Measurements from ENCODE around the gene FAM83C.

Gene FAM83C

GRCh38 chr20:35240811-35241293 lies 51.4 kb downstream of the FAM83C start:
- no peak for TF ChIP-seq CTCF (IDR thresholded peaks at IDR 0.05)
- intact Hi-C loops (cut with DNase I; ENCODE audit: low total_unique reads) = no loop called here
- no peaks in the 10 kb centered on the region for H3K4me1 ChIP-seq

GRCh38 chr20:35240083-35240810 lies 52.0 kb downstream of the FAM83C start:
- peaks cover 7 to 13% (median 8%) of the 10 kb centered on the region in 3 donors for H3K36me3 ChIP-seq
- H3K9me3 ChIP-seq = no peaks in the 10 kb centered on the region
- DNase-seq = no peak
- no peaks in the 10 kb centered on the region for H3K4me1 ChIP-seq
- intact Hi-C loops (cut with DNase I; ENCODE audit: low total_unique reads) = no loop called here
- no peaks in the 10 kb centered on the region for H3K27me3 ChIP-seq
- no peak overlapping the region for H3K27ac ChIP-seq
- no peak overlapping the region for H3K4me3 ChIP-seq
- TF ChIP-seq CTCF (IDR thresholded peaks at IDR 0.05) = no peak

More at GRCh38 chr20:35240811-35241293, 51.4 kb downstream of the FAM83C start:
- DNase-seq = no peak
- Histone ChIP-seq H3K9me3 (no peaks in the 10 kb centered on the region), H3K27me3 (no peaks in the 10 kb centered on the region), H3K4me3 (no peak overlapping the region), H3K27ac (no peak overlapping the region), H3K36me3 (peaks cover 2 to 7% (median 7%) of the 10 kb centered on the region in 3 donors)

DNA sequence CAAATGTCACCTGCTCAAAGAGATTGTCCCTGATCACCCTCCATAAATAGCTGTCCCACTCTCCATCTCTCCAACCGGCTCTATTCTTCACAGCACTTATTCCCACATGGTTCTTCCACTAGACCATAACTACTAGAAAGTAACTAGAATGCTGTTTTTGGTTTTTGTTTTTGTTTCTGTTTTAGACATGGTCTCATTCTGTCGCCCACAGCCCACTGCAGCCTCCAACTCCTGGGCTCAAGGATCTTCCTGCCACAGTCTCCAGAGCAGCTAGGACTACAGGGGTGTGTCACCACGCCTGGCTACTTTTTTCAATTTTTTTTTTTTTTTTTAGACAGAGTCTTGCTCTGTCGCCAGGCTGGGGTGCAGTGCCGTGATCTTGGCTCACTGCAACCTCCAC lies 53.5 kb downstream of the FAM83C start:
- H3K9me3 ChIP-seq = no peaks in the 10 kb centered on the region
- DNase-seq = no peak
- H3K27me3 ChIP-seq = no peaks in the 10 kb centered on the region
- intact Hi-C loops (cut with DNase I; ENCODE audit: low total_unique reads) = no loop called here
- H3K4me1 ChIP-seq = no peaks in the 10 kb centered on the region
- TF ChIP-seq CTCF (IDR thresholded peaks at IDR 0.05) = no peak
- peaks cover 7 to 21% (median 16%) of the 10 kb centered on the region in 3 donors for H3K36me3 ChIP-seq
- no peak overlapping the region for H3K27ac ChIP-seq
- H3K4me3 ChIP-seq = no peak overlapping the region

DNA sequence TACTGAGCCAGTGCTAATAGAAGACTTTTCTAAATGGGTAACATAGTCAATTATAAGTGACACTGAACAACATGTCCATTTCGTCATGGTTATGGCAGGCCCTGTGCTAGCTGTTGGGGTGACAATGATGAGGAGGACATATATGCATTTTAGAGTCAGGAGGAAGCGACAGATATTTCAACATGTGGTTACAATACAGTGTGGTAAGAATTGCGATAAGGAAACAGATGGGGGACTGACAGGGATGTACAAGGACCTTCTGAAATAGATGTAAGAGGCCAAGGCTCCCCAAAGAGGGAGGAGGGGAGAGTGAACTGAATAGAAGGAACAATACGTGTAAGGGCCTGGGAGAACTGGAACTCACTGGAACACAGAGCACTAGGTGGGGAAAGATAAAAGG lies 54.1 kb downstream of the FAM83C start:
- H3K27me3 ChIP-seq = no peaks in the 10 kb centered on the region
- no peak for DNase-seq
- no peak overlapping the region for H3K4me3 ChIP-seq
- no peak overlapping the region for H3K27ac ChIP-seq
- H3K9me3 ChIP-seq = no peaks in the 10 kb centered on the region
- peaks cover 7 to 22% (median 16%) of the 10 kb centered on the region in 3 donors for H3K36me3 ChIP-seq
- no peak for TF ChIP-seq CTCF (IDR thresholded peaks at IDR 0.05)
- no peaks in the 10 kb centered on the region for H3K4me1 ChIP-seq
- intact Hi-C loops (cut with DNase I; ENCODE audit: low total_unique reads) = no loop called here

- DNase-seq = no peak
- peaks cover 7 to 29% (median 16%) of the 10 kb centered on the region in 3 donors for H3K36me3 ChIP-seq
- H3K9me3 ChIP-seq = no peaks in the 10 kb centered on the region
- H3K4me1 ChIP-seq = no peaks in the 10 kb centered on the region
- no peak overlapping the region for H3K4me3 ChIP-seq
- TF ChIP-seq CTCF (IDR thresholded peaks at IDR 0.05) = no peak
- H3K27me3 ChIP-seq = no peaks in the 10 kb centered on the region
- intact Hi-C loops (cut with DNase I; ENCODE audit: low total_unique reads) = no loop called here
- H3K27ac ChIP-seq = no peak overlapping the region
Observed at GRCh38 chr20:35237486-35237885, 54.7 kb downstream of the FAM83C start.
